ENCODE measurements around the gene TTLL4.

- TF ChIP-seq EP300 (IDR thresholded peaks at IDR 0.05; ENCODE audit: borderline replicate concordance in 1 of 2, low read depth in 2 of 2, low read length in 2 of 2) = no peak
- TF ChIP-seq SIX5 (IDR thresholded peaks at IDR 0.05; ENCODE audit: low read depth, low read length) = no peak
- no peak for TF ChIP-seq POLR2A (IDR thresholded peaks at IDR 0.05; ENCODE audit: control extremely low read depth in 1 of 2, low read depth in 2 of 2, low read length in 2 of 2)
- TF ChIP-seq, protein P1, sequence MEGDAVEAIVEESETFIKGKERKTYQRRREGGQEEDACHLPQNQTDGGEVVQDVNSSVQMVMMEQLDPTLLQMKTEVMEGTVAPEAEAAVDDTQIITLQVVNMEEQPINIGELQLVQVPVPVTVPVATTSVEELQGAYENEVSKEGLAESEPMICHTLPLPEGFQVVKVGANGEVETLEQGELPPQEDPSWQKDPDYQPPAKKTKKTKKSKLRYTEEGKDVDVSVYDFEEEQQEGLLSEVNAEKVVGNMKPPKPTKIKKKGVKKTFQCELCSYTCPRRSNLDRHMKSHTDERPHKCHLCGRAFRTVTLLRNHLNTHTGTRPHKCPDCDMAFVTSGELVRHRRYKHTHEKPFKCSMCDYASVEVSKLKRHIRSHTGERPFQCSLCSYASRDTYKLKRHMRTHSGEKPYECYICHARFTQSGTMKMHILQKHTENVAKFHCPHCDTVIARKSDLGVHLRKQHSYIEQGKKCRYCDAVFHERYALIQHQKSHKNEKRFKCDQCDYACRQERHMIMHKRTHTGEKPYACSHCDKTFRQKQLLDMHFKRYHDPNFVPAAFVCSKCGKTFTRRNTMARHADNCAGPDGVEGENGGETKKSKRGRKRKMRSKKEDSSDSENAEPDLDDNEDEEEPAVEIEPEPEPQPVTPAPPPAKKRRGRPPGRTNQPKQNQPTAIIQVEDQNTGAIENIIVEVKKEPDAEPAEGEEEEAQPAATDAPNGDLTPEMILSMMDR (IDR thresholded peaks at IDR 0.05; ENCODE audit: control extremely low read depth in 1 of 3, insufficient read depth in 1 of 3, low read depth in 1 of 3, low read length in 3 of 3) = no peak
- no peak for TF ChIP-seq RFX5 (IDR thresholded peaks at IDR 0.05; ENCODE audit: borderline replicate concordance, low read depth, low read length)
- TF ChIP-seq EGR1 (IDR thresholded peaks at IDR 0.05; ENCODE audit: borderline replicate concordance, low read depth, low read length) = no peak
- no peak for TF ChIP-seq MAX (IDR thresholded peaks at IDR 0.05)
- no peak for TF ChIP-seq ASH2L (IDR thresholded peaks at IDR 0.05; ENCODE audit: low read length)
- no peak for TF ChIP-seq FOSL1 (IDR thresholded peaks at IDR 0.05; ENCODE audit: insufficient read depth, low read depth, low read length)
- no peak for TF ChIP-seq TAF1 (IDR thresholded peaks at IDR 0.05; ENCODE audit: low read depth, low read length)
These were observed 70.4 kb downstream of the TTLL4 start for GRCh38 chr2:218780851-218781690.

Data from H1 (cell line).